Mesendoderm (in vitro differentiated cells): ENCODE data around the gene BORCS8.
"Not testable (repeated sequence)": the region's sequence is repeated elsewhere in the genome, so short reads cannot be mapped to it uniquely, and the experiment has no call there.

Experiments
- DNase-seq: peaks from one replicate; pipeline ENCODE4 v3.0.0; 2013
- H2AK5ac ChIP-seq: 2 replicates; pipeline ENCODE4 v1.6.1; 2013; ENCODE audit warnings: low read length, inconsistent platforms
- H2BK120ac ChIP-seq: 2 replicates; pipeline ENCODE4 v1.6.1; 2013; ENCODE audit warnings: low read depth, mild to moderate bottlenecking, low read length, moderate library complexity, mixed read lengths
- H2BK15ac ChIP-seq: replicated peaks from 2 replicates; pipeline ENCODE4 v1.6.1; 2013; ENCODE audit warnings: low read depth, mild to moderate bottlenecking, moderate library complexity
- H2BK5ac ChIP-seq: 2 replicates; pipeline ENCODE4 v1.6.1; 2013; ENCODE audit warnings: low read length, inconsistent platforms
- H3K18ac ChIP-seq: 2 replicates; pipeline ENCODE4 v1.6.1; 2013; ENCODE audit warnings: mild to moderate bottlenecking, low read length, mixed read lengths
- H3K23ac ChIP-seq: one replicate; pipeline ENCODE4 v1.6.1; 2013; ENCODE audit warnings: low read length
- H3K27ac ChIP-seq: 2 replicates; pipeline ENCODE4 v1.5.1; 2013; ENCODE audit warnings: low read depth, mild to moderate bottlenecking, inconsistent platforms, low read length, moderate library complexity
- H3K27me3 ChIP-seq: 2 replicates; pipeline ENCODE4 v1.6.1; 2013; ENCODE audit warnings: low read length, control low read depth, mild to moderate bottlenecking, inconsistent platforms; ENCODE audit not compliant: insufficient read depth, poor library complexity
- H3K36me3 ChIP-seq: 2 replicates; pipeline ENCODE4 v1.6.1; 2013; ENCODE audit warnings: low read length, inconsistent platforms; ENCODE audit not compliant: control insufficient read depth, insufficient read depth
- H3K4ac ChIP-seq: one replicate; pipeline ENCODE4 v1.6.1; 2013; ENCODE audit warnings: low read depth, mild to moderate bottlenecking, low read length, moderate library complexity
- H3K4me1 ChIP-seq: 2 replicates; pipeline ENCODE4 v1.6.1; 2013; ENCODE audit warnings: low read depth, low read length, inconsistent platforms; ENCODE audit not compliant: control insufficient read depth
- H3K4me2 ChIP-seq: 2 replicates; pipeline ENCODE4 v1.6.1; 2013; ENCODE audit warnings: low read length
- H3K4me3 ChIP-seq: 2 replicates; pipeline ENCODE4 v1.5.1; 2013; ENCODE audit warnings: mild to moderate bottlenecking, low read length
- H3K56ac ChIP-seq: one replicate; pipeline ENCODE4 v1.6.1; 2013; ENCODE audit warnings: low read length
- H3K79me1 ChIP-seq: 2 replicates; pipeline ENCODE4 v1.6.1; 2013; ENCODE audit warnings: low read length, inconsistent platforms
- H3K79me2 ChIP-seq: 2 replicates; pipeline ENCODE4 v1.6.1; 2013; ENCODE audit warnings: mild to moderate bottlenecking, low read length; ENCODE audit not compliant: control insufficient read depth, insufficient read depth
- H3K9ac ChIP-seq: 2 replicates; pipeline ENCODE4 v1.6.1; 2013; ENCODE audit warnings: low read length, inconsistent platforms
- H4K5ac ChIP-seq: one replicate; pipeline ENCODE4 v1.6.1; 2013; ENCODE audit warnings: low read length
- H4K8ac ChIP-seq: one replicate; pipeline ENCODE4 v1.6.1; 2013; ENCODE audit warnings: low read depth, mild to moderate bottlenecking, control low read depth, low read length, moderate library complexity
- WGBS: extraction: QIAGEN DNeasy Blood & Tissue Kit; methylation state at CpG from one replicate; pipeline ENCODE4 v1.1.7; 2013; ENCODE audit warnings: low lambda C conversion rate, missing lambda C conversion rate; ENCODE audit not compliant: insufficient coverage; ENCODE audit errors: extremely low coverage; 5-methylcytosine and 5-hydroxymethylcytosine counted together

Gene BORCS8

DNA sequence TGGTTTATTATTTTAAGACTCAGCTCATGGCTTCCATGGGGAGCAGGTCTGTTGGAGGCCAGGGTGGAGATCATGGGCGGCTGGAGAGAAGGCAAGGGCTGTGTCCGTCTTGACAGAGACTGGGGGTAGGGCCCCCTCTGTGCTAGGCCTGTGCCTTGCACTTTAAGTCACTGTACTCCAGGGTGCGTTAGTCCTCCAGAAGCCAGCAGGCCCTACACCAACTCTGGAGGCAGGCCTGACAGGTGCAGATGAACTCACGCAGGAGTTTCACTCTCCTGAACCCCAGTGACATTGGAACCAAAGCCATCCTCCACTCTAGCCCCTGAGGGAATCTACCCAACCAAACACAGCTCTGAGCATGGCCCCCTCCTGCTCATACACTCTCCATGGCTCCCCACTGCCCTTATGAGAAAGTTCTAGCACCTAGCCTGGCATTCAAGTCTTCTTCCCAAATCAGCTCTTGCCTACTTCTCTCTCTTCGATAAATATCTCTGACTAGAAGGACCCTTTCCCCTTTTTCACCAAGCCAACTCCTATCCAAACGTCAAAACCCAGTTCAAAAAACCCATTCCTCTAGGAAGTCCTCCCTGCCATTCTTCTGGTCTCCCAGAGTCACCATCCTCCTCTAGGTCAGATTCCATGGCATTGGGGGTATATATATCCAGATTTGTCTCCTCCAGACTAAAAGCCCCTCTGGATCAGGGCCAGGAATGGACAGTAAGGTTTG is 37.0 kb downstream of the BORCS8 start:
- H3K4me2 ChIP-seq, result no peak overlapping the region
- no CpG with 5 or more reads among the region's 6 CpGs for WGBS

GRCh38 chr19:19152668-19153384 is 39.1 kb downstream of the BORCS8 start:
- H2AK5ac ChIP-seq, result no peak overlapping the region
- no peaks in the 10 kb centered on the region for H3K79me1 ChIP-seq
- H3K79me2 ChIP-seq, result no peaks in the 10 kb centered on the region
- no peak overlapping the region for H3K18ac ChIP-seq
- H2BK5ac ChIP-seq, result no peak overlapping the region
- no peak overlapping the region for H3K4ac ChIP-seq
- no peak overlapping the region for H3K4me3 ChIP-seq
- no peak overlapping the region for H3K9ac ChIP-seq
- H3K27ac ChIP-seq, result no peak overlapping the region
- no peak overlapping the region for H2BK15ac ChIP-seq
- H3K56ac ChIP-seq, result no peak overlapping the region
- H4K8ac ChIP-seq, result no peak overlapping the region
- no peaks in the 10 kb centered on the region for H3K4me1 ChIP-seq
- no peak for DNase-seq
- no peak overlapping the region for H3K4me2 ChIP-seq
- H4K5ac ChIP-seq, result no peak overlapping the region
- H3K36me3 ChIP-seq, result no peaks in the 10 kb centered on the region
- H3K27me3 ChIP-seq, result no peaks in the 10 kb centered on the region
- H3K23ac ChIP-seq, result no peak overlapping the region
- no CpG with 5 or more reads among the region's 13 CpGs for WGBS
- no peak overlapping the region for H2BK120ac ChIP-seq

More for the DNA sequence above, 37.0 kb downstream of the BORCS8 start:
- Histone ChIP-seq H4K8ac (no peak overlapping the region), H3K23ac (no peak overlapping the region), H3K4ac (no peak overlapping the region), H3K18ac (no peak overlapping the region), H2BK5ac (no peak overlapping the region), H3K36me3 (no peaks in the 10 kb centered on the region), H3K27me3 (no peaks in the 10 kb centered on the region), H2AK5ac (no peak overlapping the region), H2BK15ac (no peak overlapping the region), H3K4me1 (no peaks in the 10 kb centered on the region), H3K79me2 (no peaks in the 10 kb centered on the region), H4K5ac (no peak overlapping the region), H2BK120ac (no peak overlapping the region), H3K79me1 (no peaks in the 10 kb centered on the region), H3K9ac (no peak overlapping the region), H3K4me3 (no peak overlapping the region), H3K27ac (no peak overlapping the region), H3K56ac (no peak overlapping the region)
- DNase-seq, result no peak

- Histone ChIP-seq H2BK5ac (no peak overlapping the region), H3K4me1 (no peaks in the 10 kb centered on the region), H3K4me3 (no peak overlapping the region), H3K36me3 (no peaks in the 10 kb centered on the region), H4K8ac (no peak overlapping the region), H4K5ac (no peak overlapping the region), H3K79me2 (no peaks in the 10 kb centered on the region), H3K79me1 (no peaks in the 10 kb centered on the region), H2AK5ac (no peak overlapping the region), H2BK120ac (no peak overlapping the region), H3K9ac (no peak overlapping the region), H3K27ac (no peak overlapping the region), H3K18ac (no peak overlapping the region), H3K4ac (no peak overlapping the region), H3K56ac (no peak overlapping the region), H2BK15ac (no peak overlapping the region), H3K27me3 (no peaks in the 10 kb centered on the region), H3K23ac (no peak overlapping the region), H3K4me2 (no peak overlapping the region)
- no peak for DNase-seq
- WGBS, result no CpG with 5 or more reads among the region's 11 CpGs
These were observed 40.5 kb downstream of the BORCS8 start for GRCh38 chr19:19151418-19151817.

GRCh38 chr19:19149435-19149834 is 42.5 kb downstream of the BORCS8 start:
- Histone ChIP-seq H2BK15ac (no peak overlapping the region), H3K4me2 (no peak overlapping the region), H3K4ac (no peak overlapping the region), H3K4me1 (no peaks in the 10 kb centered on the region), H3K79me1 (no peaks in the 10 kb centered on the region), H3K18ac (no peak overlapping the region), H2BK120ac (no peak overlapping the region), H2BK5ac (no peak overlapping the region), H4K8ac (no peak overlapping the region), H2AK5ac (no peak overlapping the region), H3K23ac (no peak overlapping the region), H3K56ac (no peak overlapping the region), H4K5ac (no peak overlapping the region), H3K27me3 (no peaks in the 10 kb centered on the region), H3K27ac (no peak overlapping the region), H3K4me3 (no peak overlapping the region), H3K36me3 (no peaks in the 10 kb centered on the region), H3K79me2 (no peaks in the 10 kb centered on the region), H3K9ac (no peak overlapping the region)
- DNase-seq, result no peak
- WGBS, result no CpG with 5 or more reads among the region's 2 CpGs

- H4K8ac ChIP-seq, result not testable (repeated sequence)
These were observed 43.4 kb downstream of the BORCS8 start for GRCh38 chr19:19148504-19148903.

More at GRCh38 chr19:19148504-19148903, 43.4 kb downstream of the BORCS8 start:
- H2BK5ac ChIP-seq, H3K23ac ChIP-seq, H2BK15ac ChIP-seq, H3K79me2 ChIP-seq, H2BK120ac ChIP-seq, H3K27me3 ChIP-seq, H4K5ac ChIP-seq, H3K9ac ChIP-seq, H2AK5ac ChIP-seq, H3K56ac ChIP-seq, H3K4ac ChIP-seq, H3K4me2 ChIP-seq, H3K27ac ChIP-seq, H3K79me1 ChIP-seq, H3K4me3 ChIP-seq, H3K36me3 ChIP-seq, H3K4me1 ChIP-seq, DNase-seq, H3K18ac ChIP-seq: not testable (repeated sequence)
- WGBS, result no CpG with 5 or more reads among the region's 8 CpGs
